ENCODE results near the gene RAB4B.
"Not testable (repeated sequence)": the region's sequence is repeated elsewhere in the genome, so short reads cannot be mapped to it uniquely, and the experiment has no call there.

DNA sequence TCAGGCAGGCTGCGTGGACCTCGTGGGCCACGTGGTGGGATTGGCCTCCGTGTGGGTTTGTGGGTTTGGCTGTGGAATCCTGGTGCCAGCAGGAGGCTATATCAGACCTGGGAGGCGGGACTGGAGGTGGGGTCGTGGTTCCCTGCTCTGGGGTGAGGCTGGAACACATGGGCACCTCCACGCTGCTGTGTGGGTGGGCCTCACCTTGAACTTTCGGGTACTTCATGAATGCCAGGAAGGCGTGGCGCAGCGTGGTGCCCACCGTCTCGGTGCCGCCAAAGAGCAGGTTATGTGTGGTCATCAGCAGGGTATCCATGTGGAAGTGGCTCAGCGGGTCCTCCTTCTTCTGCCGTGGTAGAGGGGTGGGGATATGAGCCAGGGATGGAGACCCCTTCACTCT, 46.9 kb downstream of the RAB4B start:
- TF ChIP-seq ZNF674 (CRISPR knock-in tag; IDR thresholded peaks at IDR 0.05; ENCODE audit: low read depth); CAMTA2 (CRISPR knock-in tag; IDR thresholded peaks at IDR 0.05; ENCODE audit: borderline replicate concordance); POLR2AphosphoS5 (IDR thresholded peaks at IDR 0.05; ENCODE audit: low read depth, low read length); ZNF274 (CRISPR knock-in tag; IDR thresholded peaks at IDR 0.05); TP53 (CRISPR knock-in tag; conservative IDR thresholded peaks at IDR 0.05): not testable (repeated sequence)
